A549 (cell line): ENCODE measurements around the gene PPA2. TPM values are rescaled to one million over a fixed set of nuclear protein-coding genes. Genes with fewer than 3 reads are reported as not detected.

Experiments used
- ATAC-seq, 2 experiments: fragments of 200-7000 bp in 1 of 2; fragments of >200 bp in 1 of 2; cut with Nextera tagmentation in 1 of 2; cut with Tn5 transposase in 1 of 2; 3 replicates each; pipeline versions ENCODE4 v1.8.0 to v1.9.1; 2018 to 2020; ENCODE audit warnings: mild to moderate bottlenecking in 1 of 2, moderate library complexity in 1 of 2
- CTCF ChIA-PET: fragments of 300-600 bp; sonication (Branson Sonifier 250); formaldehyde crosslinking; extraction: SDS; loops from one replicate; lab custom pipeline; 2021; ENCODE audit warnings: antibody characterized with exemption, inconsistent platforms; lab: Yijun Ruan, JAX
- POLR2A ChIA-PET: fragments of 350-600 bp; formaldehyde crosslinking; extraction: SDS; loops from one replicate; lab custom pipeline; 2021; ENCODE audit warnings: antibody characterized with exemption, inconsistent platforms; lab: Yijun Ruan, JAX
- DNase-seq, 2 experiments: peaks; one replicate each; pipeline versions ENCODE4 v3.0.0 to v3.0.0-alpha.2; 2011 to 2016; ENCODE audit warnings: low read depth in 1 of 2, low spot score in 1 of 2
- FAIRE-seq: peaks from 2 replicates; lab custom pipeline; 2011; peaks lifted over from hg19 to GRCh38; lab: Jason Lieb, UNC
- H3K27ac ChIP-seq, 2 experiments: fragments of >200 bp; sonication (Bioruptor Twin); formaldehyde crosslinking; 3 replicates each; pipeline ENCODE4 v1.5.1; 2016 to 2017
- H3K4me1 ChIP-seq: fragments of >200 bp; sonication (Bioruptor Twin); formaldehyde crosslinking; 3 replicates; pipeline ENCODE4 v1.6.1; 2016
- H3K4me2 ChIP-seq: fragments of >200 bp; sonication (Bioruptor Twin); formaldehyde crosslinking; 3 replicates; pipeline ENCODE4 v1.6.1; 2016
- H3K4me3 ChIP-seq: fragments of >200 bp; sonication (Bioruptor Twin); formaldehyde crosslinking; 3 replicates; pipeline ENCODE4 v1.5.1; 2016
- H3K9me3 ChIP-seq: fragments of >200 bp; sonication (Bioruptor Twin); formaldehyde crosslinking; 3 replicates; pipeline ENCODE4 v1.6.1; 2016
- BCL3 ChIP-seq: fragments of >200 bp; sonication (Bioruptor Twin); formaldehyde crosslinking; IDR thresholded peaks from 3 replicates; pipeline ENCODE4 v1.6.1; 2016
- CBX8 ChIP-seq: fragments of 200-600 bp; sonication (generic); IDR thresholded peaks from 2 replicates; pipeline ENCODE4 v1.6.1; 2016
- CHD2 ChIP-seq: fragments of 150-350 bp; IDR thresholded peaks from 2 replicates; pipeline ENCODE4 v1.6.1; 2014; ENCODE audit warnings: low read length; ENCODE audit not compliant: partially characterized antibody
- FOSB ChIP-seq: fragments of 250-450 bp; sonication (Bioruptor Pico); IDR thresholded peaks from 2 replicates; pipeline ENCODE4 v1.5.0; 2020; ENCODE audit warnings: mild to moderate bottlenecking, moderate library complexity
- GATA3 ChIP-seq: IDR thresholded peaks from 2 replicates; pipeline ENCODE4 v1.6.1; 2012; ENCODE audit warnings: borderline replicate concordance
- HEYL ChIP-seq: fragments of 250-450 bp; sonication (Bioruptor Pico); IDR thresholded peaks from 2 replicates; pipeline ENCODE4 v1.8.0; 2021; ENCODE audit warnings: mild to moderate bottlenecking, moderate library complexity
- HOXA7 ChIP-seq: fragments of 250-450 bp; sonication (Bioruptor Pico); IDR thresholded peaks from 2 replicates; pipeline ENCODE4 v1.5.0; 2020; ENCODE audit warnings: mild to moderate bottlenecking, moderate library complexity
- JUN ChIP-seq, 2 experiments: fragments of >200 bp; sonication (Bioruptor Twin); formaldehyde crosslinking; IDR thresholded peaks; 2 replicates in 1 of 2; 3 replicates in 1 of 2; pipeline ENCODE4 v1.6.1; 2016 to 2017
- JUNB ChIP-seq: fragments of >200 bp; sonication (Bioruptor Twin); formaldehyde crosslinking; IDR thresholded peaks from 2 replicates; pipeline ENCODE4 v1.6.1; 2016
- KDM5A ChIP-seq: fragments of 200-600 bp; sonication (generic); IDR thresholded peaks from 2 replicates; pipeline ENCODE4 v1.6.1; 2016; ENCODE audit warnings: antibody characterized with exemption, mild to moderate bottlenecking
- MAFK ChIP-seq: fragments of 450-650 bp; IDR thresholded peaks from 2 replicates; pipeline ENCODE4 v1.6.1; 2014; ENCODE audit not compliant: partially characterized antibody
- MAX ChIP-seq: IDR thresholded peaks from 2 replicates; pipeline ENCODE4 v1.6.1; 2012
- NPAS2 ChIP-seq: fragments of 250-450 bp; sonication (Bioruptor Pico); IDR thresholded peaks from 2 replicates; pipeline ENCODE4 v1.8.0; 2022; ENCODE audit warnings: mild to moderate bottlenecking, moderate library complexity, borderline replicate concordance
- PHF8 ChIP-seq: fragments of 200-600 bp; sonication (generic); IDR thresholded peaks from 2 replicates; pipeline ENCODE4 v1.6.1; 2016; ENCODE audit warnings: low read depth, mild to moderate bottlenecking, antibody characterized with exemption, moderate library complexity, borderline replicate concordance
- RAD21 ChIP-seq, 2 experiments: fragments of >200 bp in 1 of 2; sonication (Bioruptor Twin) in 1 of 2; formaldehyde crosslinking in 1 of 2; IDR thresholded peaks in 1 of 2; conservative IDR thresholded peaks in 1 of 2; 2 replicates in 1 of 2; 3 replicates in 1 of 2; pipeline ENCODE4 v1.6.1; 2012 to 2018; ENCODE audit warnings: inconsistent platforms in 1 of 2
- RARB ChIP-seq: fragments of 250-450 bp; sonication (Bioruptor Pico); IDR thresholded peaks from 2 replicates; pipeline ENCODE4 v1.8.0; 2021; ENCODE audit warnings: mild to moderate bottlenecking, moderate library complexity
- RCOR1 ChIP-seq: fragments of 150-350 bp; IDR thresholded peaks from 2 replicates; pipeline ENCODE4 v1.6.1; 2014; ENCODE audit warnings: antibody characterized with exemption, low read length, low read depth
- TFCP2L1 ChIP-seq: fragments of 250-450 bp; sonication (Bioruptor Pico); IDR thresholded peaks from 2 replicates; pipeline ENCODE4 v1.5.0; 2021; ENCODE audit warnings: mild to moderate bottlenecking
- TP53 ChIP-seq: fragments of 250-450 bp; sonication (Bioruptor Pico); IDR thresholded peaks from 2 replicates; pipeline ENCODE4 v1.5.0; 2021; ENCODE audit warnings: mild to moderate bottlenecking, moderate library complexity
- WGBS: methylation state at CpG from one replicate; pipeline ENCODE4 v1.1.6; 2017; ENCODE audit errors: missing lambda C conversion rate; 5-methylcytosine and 5-hydroxymethylcytosine counted together
- polyA plus RNA-seq, 4 experiments: library from polyadenylated mRNA; depleted of rRNA in 3 of 4; stranded (reverse); fragments of >200 nt; fragmentation: RNase III in 1 of 4; extraction: RNeasy Plus Mini Kit Qiagen cat#74134 plus additional on column Dnase treatment in 1 of 4; gene quantifications; 2 replicates in 3 of 4; 3 replicates in 1 of 4; pipeline ENCODE4 v1.2.3, GENCODE V29; 2011 to 2017
- TF ChIP-seq, protein P1 (sequence below): fragments of 250-450 bp; sonication (Bioruptor Pico); IDR thresholded peaks from 2 replicates; pipeline ENCODE4 v1.5.0; 2020; ENCODE audit warnings: low read depth, mild to moderate bottlenecking, moderate library complexity
- TF ChIP-seq, protein P2 (sequence below): fragments of 200-600 bp; sonication (generic); IDR thresholded peaks from 2 replicates; pipeline ENCODE4 v1.6.1; 2016; ENCODE audit warnings: antibody characterized with exemption, mild to moderate bottlenecking, moderate library complexity
- TF ChIP-seq, protein P3 (sequence below): fragments of 250-450 bp; sonication (Bioruptor Pico); IDR thresholded peaks from 2 replicates; pipeline ENCODE4 v1.5.0; 2021; ENCODE audit warnings: mild to moderate bottlenecking, moderate library complexity, borderline replicate concordance

Gene PPA2
- polyA plus RNA-seq, 2 of the 4 experiments (the other 2 are of a cell fraction): 89.1 to 140 TPM

- peaks cover 14% of the 10 kb centered on the region for H3K4me1 ChIP-seq
- no peak for ATAC-seq
- WGBS: 81% methylated on average over 6 of the region's 6 CpGs
- H3K4me2 ChIP-seq: peak overlapping the region; percentile 83; the same call in 1 of the 3 replicates
- POLR2A ChIA-PET: no interaction called here
- no peak for DNase-seq
- no peaks in the 10 kb centered on the region for H3K9me3 ChIP-seq
- TF ChIP-seq KDM5A (no peak), MAX (no peak), TP53 (no peak), CHD2 (no peak), HEYL (CRISPR knock-in tag) (no peak), BCL3 (no peak), JUNB (no peak), PHF8 (no peak), GATA3 (no peak), RAD21 (conservative IDR thresholded peaks at IDR 0.05 in 1 of 2, IDR thresholded peaks at IDR 0.05 in 1 of 2) (no peak), RARB (no peak), NPAS2 (CRISPR knock-in tag) (no peak), CBX8 (no peak), TFCP2L1 (CRISPR knock-in tag) (no peak), MAFK (no peak)
- TF ChIP-seq, protein P1, sequence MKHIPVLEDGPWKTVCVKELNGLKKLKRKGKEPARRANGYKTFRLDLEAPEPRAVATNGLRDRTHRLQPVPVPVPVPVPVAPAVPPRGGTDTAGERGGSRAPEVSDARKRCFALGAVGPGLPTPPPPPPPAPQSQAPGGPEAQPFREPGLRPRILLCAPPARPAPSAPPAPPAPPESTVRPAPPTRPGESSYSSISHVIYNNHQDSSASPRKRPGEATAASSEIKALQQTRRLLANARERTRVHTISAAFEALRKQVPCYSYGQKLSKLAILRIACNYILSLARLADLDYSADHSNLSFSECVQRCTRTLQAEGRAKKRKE (CRISPR knock-in tag): no peak
- TF ChIP-seq, protein P2, sequence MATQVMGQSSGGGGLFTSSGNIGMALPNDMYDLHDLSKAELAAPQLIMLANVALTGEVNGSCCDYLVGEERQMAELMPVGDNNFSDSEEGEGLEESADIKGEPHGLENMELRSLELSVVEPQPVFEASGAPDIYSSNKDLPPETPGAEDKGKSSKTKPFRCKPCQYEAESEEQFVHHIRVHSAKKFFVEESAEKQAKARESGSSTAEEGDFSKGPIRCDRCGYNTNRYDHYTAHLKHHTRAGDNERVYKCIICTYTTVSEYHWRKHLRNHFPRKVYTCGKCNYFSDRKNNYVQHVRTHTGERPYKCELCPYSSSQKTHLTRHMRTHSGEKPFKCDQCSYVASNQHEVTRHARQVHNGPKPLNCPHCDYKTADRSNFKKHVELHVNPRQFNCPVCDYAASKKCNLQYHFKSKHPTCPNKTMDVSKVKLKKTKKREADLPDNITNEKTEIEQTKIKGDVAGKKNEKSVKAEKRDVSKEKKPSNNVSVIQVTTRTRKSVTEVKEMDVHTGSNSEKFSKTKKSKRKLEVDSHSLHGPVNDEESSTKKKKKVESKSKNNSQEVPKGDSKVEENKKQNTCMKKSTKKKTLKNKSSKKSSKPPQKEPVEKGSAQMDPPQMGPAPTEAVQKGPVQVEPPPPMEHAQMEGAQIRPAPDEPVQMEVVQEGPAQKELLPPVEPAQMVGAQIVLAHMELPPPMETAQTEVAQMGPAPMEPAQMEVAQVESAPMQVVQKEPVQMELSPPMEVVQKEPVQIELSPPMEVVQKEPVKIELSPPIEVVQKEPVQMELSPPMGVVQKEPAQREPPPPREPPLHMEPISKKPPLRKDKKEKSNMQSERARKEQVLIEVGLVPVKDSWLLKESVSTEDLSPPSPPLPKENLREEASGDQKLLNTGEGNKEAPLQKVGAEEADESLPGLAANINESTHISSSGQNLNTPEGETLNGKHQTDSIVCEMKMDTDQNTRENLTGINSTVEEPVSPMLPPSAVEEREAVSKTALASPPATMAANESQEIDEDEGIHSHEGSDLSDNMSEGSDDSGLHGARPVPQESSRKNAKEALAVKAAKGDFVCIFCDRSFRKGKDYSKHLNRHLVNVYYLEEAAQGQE: no peak
- H3K27ac ChIP-seq: no peak overlapping the region
- no peak for FAIRE-seq
- H3K4me3 ChIP-seq: no peak overlapping the region
- CTCF ChIA-PET: interaction anchor here (1.3 kb wide), 1 partner anchor 331 kb away, joined by 4 read pairs; no protein-coding TSS in a partner anchor
Measured at GRCh38 chr4:105470766-105471165, 3.1 kb downstream of the PPA2 start.

- CTCF ChIA-PET: no interaction called here
- no peak for TF ChIP-seq RCOR1
- TF ChIP-seq, protein P3, sequence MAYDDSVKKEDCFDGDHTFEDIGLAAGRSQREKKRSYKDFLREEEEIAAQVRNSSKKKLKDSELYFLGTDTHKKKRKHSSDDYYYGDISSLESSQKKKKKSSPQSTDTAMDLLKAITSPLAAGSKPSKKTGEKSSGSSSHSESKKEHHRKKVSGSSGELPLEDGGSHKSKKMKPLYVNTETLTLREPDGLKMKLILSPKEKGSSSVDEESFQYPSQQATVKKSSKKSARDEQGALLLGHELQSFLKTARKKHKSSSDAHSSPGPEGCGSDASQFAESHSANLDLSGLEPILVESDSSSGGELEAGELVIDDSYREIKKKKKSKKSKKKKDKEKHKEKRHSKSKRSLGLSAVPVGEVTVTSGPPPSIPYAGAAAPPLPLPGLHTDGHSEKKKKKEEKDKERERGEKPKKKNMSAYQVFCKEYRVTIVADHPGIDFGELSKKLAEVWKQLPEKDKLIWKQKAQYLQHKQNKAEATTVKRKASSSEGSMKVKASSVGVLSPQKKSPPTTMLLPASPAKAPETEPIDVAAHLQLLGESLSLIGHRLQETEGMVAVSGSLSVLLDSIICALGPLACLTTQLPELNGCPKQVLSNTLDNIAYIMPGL (CRISPR knock-in tag): no peak
- TF ChIP-seq GATA3: no peak
- TF ChIP-seq MAX: no peak
- no peak for TF ChIP-seq HEYL (CRISPR knock-in tag)
- TF ChIP-seq RAD21 (conservative IDR thresholded peaks at IDR 0.05 in 1 of 2, IDR thresholded peaks at IDR 0.05 in 1 of 2): no peak
- no peak for TF ChIP-seq HOXA7 (CRISPR knock-in tag)
- TF ChIP-seq BCL3: no peak
- TF ChIP-seq, protein P2: no peak
- no peak for TF ChIP-seq JUN (IDR thresholded peaks at IDR 0.05)
- no peak for TF ChIP-seq FOSB (CRISPR knock-in tag)
- Histone ChIP-seq H3K4me2 (no peak overlapping the region), H3K4me1 (peaks cover 14% of the 10 kb centered on the region), H3K4me3 (no peak overlapping the region), H3K9me3 (no peaks in the 10 kb centered on the region), H3K27ac (no peak overlapping the region)
- ATAC-seq (no peak), DNase-seq (no peak), FAIRE-seq (no peak)
- POLR2A ChIA-PET: no interaction called here
- 89% methylated on average over 1 of the region's 1 CpG for WGBS
Measured at GRCh38 chr4:105469736-105470135, 4.1 kb downstream of the PPA2 start.
